ENCODE measurements around the gene ELFN1. TPM values are rescaled to one million over a fixed set of nuclear protein-coding genes. Genes with fewer than 3 reads are reported as not detected.

The ELFN1 gene
- total and polyA plus RNA-seq, 5 donors from 2014 or later: not detected

GRCh38 chr7:1672851-1673486 lies 2.9 kb downstream of the ELFN1 start:
- no peaks in the 10 kb centered on the region for H3K36me3 Mint-ChIP-seq
- no peak overlapping the region for H3K4me3 Mint-ChIP-seq
- no peak overlapping the region for H3K27ac Mint-ChIP-seq
- H3K4me3 ChIP-seq (ENCODE audit: low read depth, low read length): no peak overlapping the region
- H3K9me3 ChIP-seq (ENCODE audit: control insufficient read depth in 2 of 2, low read length in 2 of 2): no peaks in the 10 kb centered on the region
- H3K4me1 ChIP-seq (ENCODE audit: control insufficient read depth, insufficient read depth, low read length, poor library complexity, severe bottlenecking): no peaks in the 10 kb centered on the region
- no peaks in the 10 kb centered on the region for H3K36me3 ChIP-seq (ENCODE audit: control insufficient read depth, insufficient read depth, low read length)
- H3K27me3 ChIP-seq (ENCODE audit: control insufficient read depth, insufficient read depth, low read length): no peaks in the 10 kb centered on the region
- no peaks in the 10 kb centered on the region for H3K9me3 Mint-ChIP-seq
- ATAC-seq (ENCODE audit: low read depth in 2 of 2) (no peak), DNase-seq (no peak)
- H3K27me3 Mint-ChIP-seq: peaks cover 37% of the 10 kb centered on the region
- H3K27ac ChIP-seq (ENCODE audit: insufficient read depth, low read length, poor library complexity, severe bottlenecking): no peak overlapping the region
- H3K4me1 Mint-ChIP-seq: peaks cover 0 to 12% (median 1%) of the 10 kb centered on the region in 4 donors

- H3K9me3 ChIP-seq (ENCODE audit: control insufficient read depth in 2 of 2, low read length in 2 of 2): no peaks in the 10 kb centered on the region
- Mint-ChIP-seq H3K4me1 (peaks cover 0 to 5% (median 1%) of the 10 kb centered on the region in 4 donors), H3K36me3 (no peaks in the 10 kb centered on the region), H3K27me3 (peaks cover 30% of the 10 kb centered on the region), H3K27ac (no peak overlapping the region), H3K9me3 (no peaks in the 10 kb centered on the region), H3K4me3 (no peak overlapping the region)
- H3K4me1 ChIP-seq (ENCODE audit: control insufficient read depth, insufficient read depth, low read length, poor library complexity, severe bottlenecking): no peaks in the 10 kb centered on the region
- no peaks in the 10 kb centered on the region for H3K27me3 ChIP-seq (ENCODE audit: control insufficient read depth, insufficient read depth, low read length)
- no peaks in the 10 kb centered on the region for H3K36me3 ChIP-seq (ENCODE audit: control insufficient read depth, insufficient read depth, low read length)
- H3K4me3 ChIP-seq (ENCODE audit: low read depth, low read length): no peak overlapping the region
- no peak for DNase-seq
- no peak overlapping the region for H3K27ac ChIP-seq (ENCODE audit: insufficient read depth, low read length, poor library complexity, severe bottlenecking)
- ATAC-seq (ENCODE audit: low read depth in 2 of 2): no peak
Observed at GRCh38 chr7:1673581-1674118, 3.6 kb downstream of the ELFN1 start.

- Mint-ChIP-seq H3K36me3 (no peaks in the 10 kb centered on the region), H3K9me3 (no peaks in the 10 kb centered on the region), H3K27ac (no peak overlapping the region), H3K4me1 (no peaks in the 10 kb centered on the region), H3K27me3 (peaks cover 23% of the 10 kb centered on the region), H3K4me3 (no peak overlapping the region)
- H3K4me1 ChIP-seq (ENCODE audit: control insufficient read depth, insufficient read depth, low read length, poor library complexity, severe bottlenecking): no peaks in the 10 kb centered on the region
- no peak overlapping the region for H3K4me3 ChIP-seq (ENCODE audit: low read depth, low read length)
- no peak for DNase-seq
- ATAC-seq (ENCODE audit: low read depth in 2 of 2): no peak
- H3K27me3 ChIP-seq (ENCODE audit: control insufficient read depth, insufficient read depth, low read length): no peaks in the 10 kb centered on the region
- no peaks in the 10 kb centered on the region for H3K36me3 ChIP-seq (ENCODE audit: control insufficient read depth, insufficient read depth, low read length)
- no peak overlapping the region for H3K27ac ChIP-seq (ENCODE audit: insufficient read depth, low read length, poor library complexity, severe bottlenecking)
- no peaks in the 10 kb centered on the region for H3K9me3 ChIP-seq (ENCODE audit: control insufficient read depth in 2 of 2, low read length in 2 of 2)
Observed at GRCh38 chr7:1674161-1675035, 4.3 kb downstream of the ELFN1 start.

GRCh38 chr7:1675036-1675671 lies 5.1 kb downstream of the ELFN1 start:
- H3K4me3 Mint-ChIP-seq: no peak overlapping the region
- no peaks in the 10 kb centered on the region for H3K4me1 ChIP-seq (ENCODE audit: control insufficient read depth, insufficient read depth, low read length, poor library complexity, severe bottlenecking)
- no peaks in the 10 kb centered on the region for H3K9me3 ChIP-seq (ENCODE audit: control insufficient read depth in 2 of 2, low read length in 2 of 2)
- peaks cover 27% of the 10 kb centered on the region for H3K27me3 Mint-ChIP-seq
- no peaks in the 10 kb centered on the region for H3K36me3 Mint-ChIP-seq
- H3K27me3 ChIP-seq (ENCODE audit: control insufficient read depth, insufficient read depth, low read length): no peaks in the 10 kb centered on the region
- H3K4me1 Mint-ChIP-seq: no peaks in the 10 kb centered on the region
- no peaks in the 10 kb centered on the region for H3K9me3 Mint-ChIP-seq
- H3K27ac Mint-ChIP-seq: no peak overlapping the region
- H3K27ac ChIP-seq (ENCODE audit: insufficient read depth, low read length, poor library complexity, severe bottlenecking): no peak overlapping the region
- DNase-seq: no peak
- no peak overlapping the region for H3K4me3 ChIP-seq (ENCODE audit: low read depth, low read length)
- no peaks in the 10 kb centered on the region for H3K36me3 ChIP-seq (ENCODE audit: control insufficient read depth, insufficient read depth, low read length)
- no peak for ATAC-seq (ENCODE audit: low read depth in 2 of 2)

- H3K4me1 ChIP-seq (ENCODE audit: control insufficient read depth, insufficient read depth, low read length, poor library complexity, severe bottlenecking): no peaks in the 10 kb centered on the region
- Mint-ChIP-seq H3K27me3 (peaks cover 26% of the 10 kb centered on the region), H3K36me3 (no peaks in the 10 kb centered on the region), H3K4me3 (no peak overlapping the region), H3K9me3 (no peaks in the 10 kb centered on the region), H3K4me1 (no peaks in the 10 kb centered on the region), H3K27ac (no peak overlapping the region)
- DNase-seq (no peak), ATAC-seq (ENCODE audit: low read depth in 2 of 2) (no peak)
- H3K27ac ChIP-seq (ENCODE audit: insufficient read depth, low read length, poor library complexity, severe bottlenecking): no peak overlapping the region
- no peaks in the 10 kb centered on the region for H3K36me3 ChIP-seq (ENCODE audit: control insufficient read depth, insufficient read depth, low read length)
- no peak overlapping the region for H3K4me3 ChIP-seq (ENCODE audit: low read depth, low read length)
- no peaks in the 10 kb centered on the region for H3K27me3 ChIP-seq (ENCODE audit: control insufficient read depth, insufficient read depth, low read length)
- H3K9me3 ChIP-seq (ENCODE audit: control insufficient read depth in 2 of 2, low read length in 2 of 2): no peaks in the 10 kb centered on the region
Observed at GRCh38 chr7:1675673-1676549, 5.8 kb downstream of the ELFN1 start.

- H3K36me3 ChIP-seq (ENCODE audit: control insufficient read depth, insufficient read depth, low read length): no peaks in the 10 kb centered on the region
- no peak for DNase-seq
Observed at GRCh38 chr7:1676550-1677078, 6.5 kb downstream of the ELFN1 start.

More at GRCh38 chr7:1676550-1677078, 6.5 kb downstream of the ELFN1 start:
- no peak for ATAC-seq (ENCODE audit: low read depth in 2 of 2)
- Mint-ChIP-seq H3K27ac (peak overlapping the region in 1 of 3 donors; percentile 52), H3K4me1 (no peaks in the 10 kb centered on the region), H3K36me3 (no peaks in the 10 kb centered on the region), H3K27me3 (peaks cover 19% of the 10 kb centered on the region), H3K4me3 (no peak overlapping the region), H3K9me3 (peaks cover 0 to 2% (median 0%) of the 10 kb centered on the region in 7 donors)
- Histone ChIP-seq H3K4me3 (ENCODE audit: low read depth, low read length) (no peak overlapping the region), H3K9me3 (ENCODE audit: control insufficient read depth in 2 of 2, low read length in 2 of 2) (no peaks in the 10 kb centered on the region), H3K27me3 (ENCODE audit: control insufficient read depth, insufficient read depth, low read length) (no peaks in the 10 kb centered on the region), H3K4me1 (ENCODE audit: control insufficient read depth, insufficient read depth, low read length, poor library complexity, severe bottlenecking) (no peaks in the 10 kb centered on the region), H3K27ac (ENCODE audit: insufficient read depth, low read length, poor library complexity, severe bottlenecking) (no peak overlapping the region)
